ENCODE data around the gene RPN2.

The RPN2 gene

GRCh38 chr20:37260923-37261322 is 81.8 kb downstream of the RPN2 start:
- TF ChIP-seq GLIS3 (CRISPR knock-in tag; IDR thresholded peaks at IDR 0.05), result no peak
- TF ChIP-seq SNAI2 (CRISPR knock-in tag; IDR thresholded peaks at IDR 0.05), result no peak
- TF ChIP-seq PATZ1 (CRISPR knock-in tag; IDR thresholded peaks at IDR 0.05; ENCODE audit: borderline replicate concordance), result no peak
- no peak for TF ChIP-seq RARB (CRISPR knock-in tag; IDR thresholded peaks at IDR 0.05)
- no peak for TF ChIP-seq TCF4 (CRISPR knock-in tag; IDR thresholded peaks at IDR 0.05; ENCODE audit: borderline replicate concordance)
- no peak for TF ChIP-seq ZNF8 (CRISPR knock-in tag; IDR thresholded peaks at IDR 0.05)
- no peak for ATAC-seq

- ATAC-seq, result no peak
- TF ChIP-seq ZFP3 (CRISPR knock-in tag; IDR thresholded peaks at IDR 0.05) (no peak), ARNTL (CRISPR knock-in tag; IDR thresholded peaks at IDR 0.05; ENCODE audit: borderline replicate concordance, low read depth) (no peak), OSR1 (CRISPR knock-in tag; IDR thresholded peaks at IDR 0.05) (no peak), PPARA (CRISPR knock-in tag; IDR thresholded peaks at IDR 0.05; ENCODE audit: borderline replicate concordance) (no peak)
These were observed 82.6 kb downstream of the RPN2 start, which contains the start of gene GHRH for GRCh38 chr20:37261714-37262113. TSS of gene GHRH (minus strand) at chr20:37261814. CDS start at chr20:37256889, 4,925 bp downstream.

- no peak for TF ChIP-seq ARNTL (CRISPR knock-in tag; IDR thresholded peaks at IDR 0.05; ENCODE audit: borderline replicate concordance, low read depth)
- no peak for TF ChIP-seq PATZ1 (CRISPR knock-in tag; IDR thresholded peaks at IDR 0.05; ENCODE audit: borderline replicate concordance)
- TF ChIP-seq BACH2 (CRISPR knock-in tag; IDR thresholded peaks at IDR 0.05; ENCODE audit: borderline replicate concordance), result no peak
- TF ChIP-seq ZFP30 (CRISPR knock-in tag; IDR thresholded peaks at IDR 0.05), result no peak
- TF ChIP-seq ISL1 (CRISPR knock-in tag; IDR thresholded peaks at IDR 0.05), result no peak
- no peak for TF ChIP-seq ZNF8 (CRISPR knock-in tag; IDR thresholded peaks at IDR 0.05)
- TF ChIP-seq PPARA (CRISPR knock-in tag; IDR thresholded peaks at IDR 0.05; ENCODE audit: borderline replicate concordance), result no peak
- no peak for TF ChIP-seq SNAI2 (CRISPR knock-in tag; IDR thresholded peaks at IDR 0.05)
- TF ChIP-seq CSRNP3 (CRISPR knock-in tag; IDR thresholded peaks at IDR 0.05), result no peak
- TF ChIP-seq TCF4 (CRISPR knock-in tag; IDR thresholded peaks at IDR 0.05; ENCODE audit: borderline replicate concordance), result no peak
- TF ChIP-seq ESRRG (CRISPR knock-in tag; IDR thresholded peaks at IDR 0.05), result no peak
- TF ChIP-seq TOX (CRISPR knock-in tag; IDR thresholded peaks at IDR 0.05; ENCODE audit: borderline replicate concordance), result no peak
- TF ChIP-seq POU6F1 (CRISPR knock-in tag; IDR thresholded peaks at IDR 0.05; ENCODE audit: borderline replicate concordance, low read depth), result no peak
- no peak for TF ChIP-seq GLIS3 (CRISPR knock-in tag; IDR thresholded peaks at IDR 0.05)
- TF ChIP-seq CSDC2 (CRISPR knock-in tag; IDR thresholded peaks at IDR 0.05), result no peak
- no peak for TF ChIP-seq ZNF70 (CRISPR knock-in tag; IDR thresholded peaks at IDR 0.05)
- TF ChIP-seq ZC3H10 (CRISPR knock-in tag; IDR thresholded peaks at IDR 0.05), result no peak
- ATAC-seq, result no peak
These were observed 83.4 kb downstream of the RPN2 start for GRCh38 chr20:37262505-37262904.

- ATAC-seq, result no peak
- no peak for TF ChIP-seq CSRNP3 (CRISPR knock-in tag; IDR thresholded peaks at IDR 0.05)
- TF ChIP-seq ZNF565 (CRISPR knock-in tag; conservative IDR thresholded peaks at IDR 0.05; ENCODE audit: low read depth), result no peak
- TF ChIP-seq CREB5 (CRISPR knock-in tag; IDR thresholded peaks at IDR 0.05; ENCODE audit: low read depth), result no peak
- no peak for TF ChIP-seq ZNF70 (CRISPR knock-in tag; IDR thresholded peaks at IDR 0.05)
- TF ChIP-seq ARNTL (CRISPR knock-in tag; IDR thresholded peaks at IDR 0.05; ENCODE audit: borderline replicate concordance, low read depth), result no peak
- TF ChIP-seq PATZ1 (CRISPR knock-in tag; IDR thresholded peaks at IDR 0.05; ENCODE audit: borderline replicate concordance), result no peak
- TF ChIP-seq ZC3H10 (CRISPR knock-in tag; IDR thresholded peaks at IDR 0.05), result no peak
- no peak for TF ChIP-seq ZFP30 (CRISPR knock-in tag; IDR thresholded peaks at IDR 0.05)
- TF ChIP-seq RARB (CRISPR knock-in tag; IDR thresholded peaks at IDR 0.05), result no peak
- TF ChIP-seq BACH2 (CRISPR knock-in tag; IDR thresholded peaks at IDR 0.05; ENCODE audit: borderline replicate concordance), result no peak
- TF ChIP-seq PPARA (CRISPR knock-in tag; IDR thresholded peaks at IDR 0.05; ENCODE audit: borderline replicate concordance), result no peak
These were observed 84.6 kb downstream of the RPN2 start for GRCh38 chr20:37263686-37264085.

Measured in SK-N-SH treated with all-trans-retinoic acid at 6 μM for 48 hours (cell line).